ENCODE data around the gene CR1. TPM values are rescaled to one million over a fixed set of nuclear protein-coding genes. Genes with fewer than 3 reads are reported as not detected.
A peak's percentile ranks its signal among the peaks of the same experiment; 100 is the strongest.
"Not testable (repeated sequence)": the region's sequence is repeated elsewhere in the genome, so short reads cannot be mapped to it uniquely, and the experiment has no call there.

The CR1 gene
- total RNA-seq, 1 experiment from 2014 or later, result 0.13 TPM

DNA sequence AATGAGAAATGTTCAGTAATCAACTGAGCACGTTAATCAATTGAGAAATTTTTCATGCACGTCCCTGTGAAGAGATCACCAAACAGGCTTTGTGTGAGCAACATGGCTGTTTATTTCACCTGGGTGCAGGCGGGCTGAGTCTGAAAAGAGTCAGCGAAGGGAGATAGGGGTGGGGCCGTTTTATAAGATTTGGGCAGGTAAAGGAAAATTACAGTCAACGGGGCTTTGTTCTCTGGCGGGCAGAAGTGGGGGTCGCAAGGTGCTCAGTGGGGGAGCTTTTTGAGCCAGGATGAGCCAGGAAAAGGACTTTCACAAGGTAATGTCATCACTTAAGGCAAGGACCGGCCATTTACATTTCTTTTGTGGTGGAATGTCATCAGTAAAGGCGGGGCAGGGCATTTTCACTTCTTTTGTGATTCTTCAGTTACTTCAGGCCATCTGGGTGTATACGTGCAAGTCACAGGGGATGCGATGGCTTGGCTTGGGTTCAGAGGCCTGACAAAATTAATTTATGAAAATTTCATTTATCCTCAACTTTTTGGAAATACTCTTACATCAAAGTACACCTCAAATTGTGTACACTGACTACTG, 137.8 kb downstream of the CR1 start:
- H3K27ac Mint-ChIP-seq, result peak overlapping the region; percentile 99
- H3K4me1 Mint-ChIP-seq, result peaks cover 92% of the 10 kb centered on the region
- H3K9me3 Mint-ChIP-seq; H3K36me3 Mint-ChIP-seq; POLR2A ChIA-PET; H3K27me3 Mint-ChIP-seq (ENCODE audit: low read depth): not testable (repeated sequence)
- TF ChIP-seq ETV6 (CRISPR knock-in tag; IDR thresholded peaks at IDR 0.05) (peak; percentile 67), TEAD1 (CRISPR knock-in tag; IDR thresholded peaks at IDR 0.05) (peak; percentile 42; the same call in 1 of the 2 replicates), ZNF121 (CRISPR knock-in tag; IDR thresholded peaks at IDR 0.05) (0 out of 2 replicates have a peak, but pooled peaks have one; percentile 23)
- TF ChIP-seq, protein P1, sequence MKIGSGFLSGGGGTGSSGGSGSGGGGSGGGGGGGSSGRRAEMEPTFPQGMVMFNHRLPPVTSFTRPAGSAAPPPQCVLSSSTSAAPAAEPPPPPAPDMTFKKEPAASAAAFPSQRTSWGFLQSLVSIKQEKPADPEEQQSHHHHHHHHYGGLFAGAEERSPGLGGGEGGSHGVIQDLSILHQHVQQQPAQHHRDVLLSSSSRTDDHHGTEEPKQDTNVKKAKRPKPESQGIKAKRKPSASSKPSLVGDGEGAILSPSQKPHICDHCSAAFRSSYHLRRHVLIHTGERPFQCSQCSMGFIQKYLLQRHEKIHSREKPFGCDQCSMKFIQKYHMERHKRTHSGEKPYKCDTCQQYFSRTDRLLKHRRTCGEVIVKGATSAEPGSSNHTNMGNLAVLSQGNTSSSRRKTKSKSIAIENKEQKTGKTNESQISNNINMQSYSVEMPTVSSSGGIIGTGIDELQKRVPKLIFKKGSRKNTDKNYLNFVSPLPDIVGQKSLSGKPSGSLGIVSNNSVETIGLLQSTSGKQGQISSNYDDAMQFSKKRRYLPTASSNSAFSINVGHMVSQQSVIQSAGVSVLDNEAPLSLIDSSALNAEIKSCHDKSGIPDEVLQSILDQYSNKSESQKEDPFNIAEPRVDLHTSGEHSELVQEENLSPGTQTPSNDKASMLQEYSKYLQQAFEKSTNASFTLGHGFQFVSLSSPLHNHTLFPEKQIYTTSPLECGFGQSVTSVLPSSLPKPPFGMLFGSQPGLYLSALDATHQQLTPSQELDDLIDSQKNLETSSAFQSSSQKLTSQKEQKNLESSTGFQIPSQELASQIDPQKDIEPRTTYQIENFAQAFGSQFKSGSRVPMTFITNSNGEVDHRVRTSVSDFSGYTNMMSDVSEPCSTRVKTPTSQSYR (CRISPR knock-in tag; IDR thresholded peaks at IDR 0.05), result peak; percentile 56; the same call in 1 of the 2 replicates
- TF ChIP-seq, protein P2, sequence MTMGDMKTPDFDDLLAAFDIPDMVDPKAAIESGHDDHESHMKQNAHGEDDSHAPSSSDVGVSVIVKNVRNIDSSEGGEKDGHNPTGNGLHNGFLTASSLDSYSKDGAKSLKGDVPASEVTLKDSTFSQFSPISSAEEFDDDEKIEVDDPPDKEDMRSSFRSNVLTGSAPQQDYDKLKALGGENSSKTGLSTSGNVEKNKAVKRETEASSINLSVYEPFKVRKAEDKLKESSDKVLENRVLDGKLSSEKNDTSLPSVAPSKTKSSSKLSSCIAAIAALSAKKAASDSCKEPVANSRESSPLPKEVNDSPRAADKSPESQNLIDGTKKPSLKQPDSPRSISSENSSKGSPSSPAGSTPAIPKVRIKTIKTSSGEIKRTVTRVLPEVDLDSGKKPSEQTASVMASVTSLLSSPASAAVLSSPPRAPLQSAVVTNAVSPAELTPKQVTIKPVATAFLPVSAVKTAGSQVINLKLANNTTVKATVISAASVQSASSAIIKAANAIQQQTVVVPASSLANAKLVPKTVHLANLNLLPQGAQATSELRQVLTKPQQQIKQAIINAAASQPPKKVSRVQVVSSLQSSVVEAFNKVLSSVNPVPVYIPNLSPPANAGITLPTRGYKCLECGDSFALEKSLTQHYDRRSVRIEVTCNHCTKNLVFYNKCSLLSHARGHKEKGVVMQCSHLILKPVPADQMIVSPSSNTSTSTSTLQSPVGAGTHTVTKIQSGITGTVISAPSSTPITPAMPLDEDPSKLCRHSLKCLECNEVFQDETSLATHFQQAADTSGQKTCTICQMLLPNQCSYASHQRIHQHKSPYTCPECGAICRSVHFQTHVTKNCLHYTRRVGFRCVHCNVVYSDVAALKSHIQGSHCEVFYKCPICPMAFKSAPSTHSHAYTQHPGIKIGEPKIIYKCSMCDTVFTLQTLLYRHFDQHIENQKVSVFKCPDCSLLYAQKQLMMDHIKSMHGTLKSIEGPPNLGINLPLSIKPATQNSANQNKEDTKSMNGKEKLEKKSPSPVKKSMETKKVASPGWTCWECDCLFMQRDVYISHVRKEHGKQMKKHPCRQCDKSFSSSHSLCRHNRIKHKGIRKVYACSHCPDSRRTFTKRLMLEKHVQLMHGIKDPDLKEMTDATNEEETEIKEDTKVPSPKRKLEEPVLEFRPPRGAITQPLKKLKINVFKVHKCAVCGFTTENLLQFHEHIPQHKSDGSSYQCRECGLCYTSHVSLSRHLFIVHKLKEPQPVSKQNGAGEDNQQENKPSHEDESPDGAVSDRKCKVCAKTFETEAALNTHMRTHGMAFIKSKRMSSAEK (CRISPR knock-in tag; IDR thresholded peaks at IDR 0.05; ENCODE audit: borderline replicate concordance), result 0 out of 2 replicates have a peak, but pooled peaks have one; percentile 33
- H3K4me3 Mint-ChIP-seq, result peak overlapping the region; percentile 14; the same call in 1 of the 2 replicates
- CTCF ChIA-PET, result interaction anchor here (2.6 kb wide), 1 partner anchor 14 kb away, joined by 18 read pairs; no protein-coding TSS in a partner anchor
- peak; percentile 19 for ATAC-seq
- peak; percentile 57 for DNase-seq (ENCODE audit: low spot score)

DNA sequence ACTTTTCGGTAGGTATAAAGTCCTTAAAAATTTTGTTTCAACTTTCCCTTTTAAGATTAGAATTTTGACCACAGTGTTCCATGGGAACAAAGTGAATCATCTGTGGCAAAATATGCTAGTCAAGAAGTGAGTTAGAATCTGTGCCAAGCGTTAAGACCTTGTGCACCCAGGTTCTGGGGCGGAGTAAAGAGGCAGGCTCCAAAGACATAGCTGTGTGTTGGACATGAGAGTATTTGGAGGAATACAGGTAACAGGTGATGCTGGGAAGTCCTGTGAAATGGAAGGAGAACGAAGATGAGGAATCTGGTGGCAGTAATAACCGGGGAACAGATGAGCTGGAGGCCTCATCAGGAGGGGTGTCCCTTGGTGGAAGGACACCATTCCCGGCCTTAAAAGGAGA, 138.3 kb downstream of the CR1 start:
- peak overlapping the region; percentile 95 for H3K27ac Mint-ChIP-seq
- peaks cover 92% of the 10 kb centered on the region for H3K4me1 Mint-ChIP-seq

DNA sequence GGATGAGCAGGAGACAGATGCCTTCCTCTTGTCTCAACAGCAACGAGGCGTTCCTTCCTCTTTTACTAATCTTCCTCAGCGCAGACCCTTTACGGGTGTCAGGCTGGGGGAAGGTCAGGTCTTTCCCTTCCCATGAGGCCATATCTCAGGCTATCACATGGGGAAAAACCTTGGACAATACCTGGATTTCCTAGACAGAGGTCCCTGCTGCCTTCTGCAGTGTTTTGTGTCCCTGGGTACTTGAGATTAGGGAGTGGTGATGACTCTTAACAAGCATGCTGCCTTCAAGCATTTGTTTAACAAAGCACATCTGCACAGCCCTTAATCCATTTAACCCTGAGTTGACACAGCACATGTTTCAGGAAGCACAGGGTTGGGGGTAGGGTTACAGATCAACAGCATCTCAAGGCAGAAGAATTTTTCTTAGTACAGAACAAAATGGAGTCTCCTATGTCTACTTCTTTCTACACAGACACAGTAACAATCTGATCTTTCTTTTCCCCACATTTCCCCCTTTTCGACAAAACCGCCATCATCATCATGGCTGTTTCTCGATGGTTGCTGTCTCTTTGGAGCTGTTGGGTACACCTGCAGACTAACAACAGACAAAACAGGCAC, 139.7 kb downstream of the CR1 start:
- H3K9me3 Mint-ChIP-seq; DNase-seq (ENCODE audit: low spot score); H3K4me3 Mint-ChIP-seq; ATAC-seq; H3K36me3 Mint-ChIP-seq; CTCF ChIA-PET; H3K27me3 Mint-ChIP-seq (ENCODE audit: low read depth); POLR2A ChIA-PET: not testable (repeated sequence)
- Mint-ChIP-seq H3K27ac (peak overlapping the region; percentile 95), H3K4me1 (peaks cover 85% of the 10 kb centered on the region)
- TF ChIP-seq, protein P3, sequence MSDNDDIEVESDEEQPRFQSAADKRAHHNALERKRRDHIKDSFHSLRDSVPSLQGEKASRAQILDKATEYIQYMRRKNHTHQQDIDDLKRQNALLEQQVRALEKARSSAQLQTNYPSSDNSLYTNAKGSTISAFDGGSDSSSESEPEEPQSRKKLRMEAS (CRISPR knock-in tag; IDR thresholded peaks at IDR 0.05), result peak; percentile 46; the same call in 1 of the 2 replicates

More for the DNA sequence above, 138.3 kb downstream of the CR1 start:
- POLR2A ChIA-PET; DNase-seq (ENCODE audit: low spot score); H3K4me3 Mint-ChIP-seq; H3K36me3 Mint-ChIP-seq; H3K9me3 Mint-ChIP-seq; H3K27me3 Mint-ChIP-seq (ENCODE audit: low read depth): not testable (repeated sequence)
- ATAC-seq, result peak; percentile 56
- CTCF ChIA-PET, result interaction anchor here (2.6 kb wide), 1 partner anchor 14 kb away, joined by 18 read pairs; no protein-coding TSS in a partner anchor

DNA sequence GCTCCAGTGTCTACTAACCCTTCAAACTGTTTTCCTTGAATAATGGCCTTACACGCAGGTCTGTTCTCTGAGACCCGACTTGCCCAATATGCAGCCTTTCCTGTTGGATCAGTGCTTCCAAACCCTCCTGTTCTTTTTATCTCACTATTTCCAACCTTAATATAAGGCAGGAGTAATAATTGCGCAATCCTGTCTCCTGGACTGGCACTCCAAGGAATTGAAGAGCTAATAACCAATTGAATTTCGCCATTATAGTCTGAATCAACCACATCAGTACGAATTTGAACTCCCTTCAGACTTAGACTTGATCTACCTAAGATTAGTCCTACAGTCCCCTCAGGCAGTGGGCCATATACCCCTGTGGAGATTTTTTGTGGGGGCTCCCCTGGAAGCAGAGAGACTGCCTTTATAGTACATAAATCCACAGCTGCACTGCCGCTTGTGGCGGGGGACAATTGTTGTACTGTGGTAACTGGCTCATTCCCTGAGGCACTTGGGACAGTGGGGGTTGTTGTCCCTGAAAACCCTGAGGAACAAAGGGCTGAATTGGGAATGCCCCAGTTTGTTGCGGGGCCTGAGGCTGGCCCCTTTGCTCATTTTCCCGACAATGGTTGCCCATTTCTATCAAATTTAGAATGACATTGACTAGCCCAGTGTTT, 142.7 kb downstream of the CR1 start:
- H3K9me3 Mint-ChIP-seq; H3K4me3 Mint-ChIP-seq; H3K27me3 Mint-ChIP-seq (ENCODE audit: low read depth); DNase-seq (ENCODE audit: low spot score); ATAC-seq; POLR2A ChIA-PET; H3K36me3 Mint-ChIP-seq: not testable (repeated sequence)
- CTCF ChIA-PET, result interaction anchor here (1.4 kb wide), 1 partner anchor 18 kb away, joined by 5 read pairs; no protein-coding TSS in a partner anchor
- H3K4me1 Mint-ChIP-seq, result peaks cover 66% of the 10 kb centered on the region
- H3K27ac Mint-ChIP-seq, result 0 out of 2 replicates have a peak overlapping the region, but pooled peaks have one; percentile 41

DNA sequence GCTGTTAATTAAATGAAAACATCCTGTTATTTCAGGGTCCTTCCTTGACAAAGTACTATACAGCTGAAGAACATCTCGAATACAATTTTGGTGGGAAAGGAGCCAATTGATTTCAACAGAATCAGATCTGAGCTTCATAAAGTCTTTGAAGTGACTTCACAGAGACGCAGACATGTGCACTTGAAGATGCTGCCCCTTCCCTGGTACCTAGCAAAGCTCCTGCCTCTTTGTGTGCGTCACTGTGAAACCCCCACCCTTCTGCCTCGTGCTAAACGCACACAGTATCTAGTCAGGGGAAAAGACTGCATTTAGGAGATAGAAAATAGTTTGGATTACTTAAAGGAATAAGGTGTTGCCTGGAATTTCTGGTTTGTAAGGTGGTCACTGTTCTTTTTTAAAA, 143.4 kb downstream of the CR1 start:
- peaks cover 62% of the 10 kb centered on the region for H3K4me1 Mint-ChIP-seq
- ATAC-seq, result 0 out of 2 replicates have a peak, but pooled peaks have one; percentile 36
- H3K27me3 Mint-ChIP-seq (ENCODE audit: low read depth); H3K27ac Mint-ChIP-seq; DNase-seq (ENCODE audit: low spot score); H3K4me3 Mint-ChIP-seq; H3K9me3 Mint-ChIP-seq; POLR2A ChIA-PET; H3K36me3 Mint-ChIP-seq: not testable (repeated sequence)
- CTCF ChIA-PET, result interaction anchor here (1.0 to 2.7 kb wide), 3 partner anchors 19 to 60 kb away, joined by 3 to 13 read pairs (median 5); no protein-coding TSS in a partner anchor

Measured in WTC11 (cell line).